Measurements from ENCODE around the gene GSTT2.

DNA sequence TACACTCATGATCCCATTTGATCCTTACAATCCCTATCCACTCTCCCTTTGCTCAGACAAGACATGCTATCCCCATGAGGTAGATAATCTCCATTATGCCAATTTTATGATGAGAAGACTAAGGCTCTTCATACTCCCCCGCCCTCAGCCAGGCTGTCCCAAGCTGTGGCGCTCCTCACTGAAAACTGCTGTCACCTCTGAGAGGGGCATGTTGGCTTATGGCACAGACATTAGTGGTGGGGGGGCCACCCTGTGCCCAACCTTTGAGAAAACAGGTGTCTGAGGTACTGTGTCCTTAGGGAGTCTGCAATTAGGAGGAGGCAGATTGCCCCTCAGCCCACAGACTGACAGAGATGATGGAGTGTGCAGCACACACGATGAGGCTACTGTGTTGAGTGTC, 10.9 kb upstream of the GSTT2 start:
- TF ChIP-seq ZNF274 (IDR thresholded peaks at IDR 0.05; ENCODE audit: low read depth, low read length) (no peak), SUZ12 (IDR thresholded peaks at IDR 0.05; ENCODE audit: extremely low read depth, insufficient read depth, insufficient read length) (no peak)

Data from NT2/D1 (cell line).